Uterus (tissue), 4 donors: ENCODE measurements around the gene RBBP6. TPM values are rescaled to one million over a fixed set of nuclear protein-coding genes. Genes with fewer than 3 reads are reported as not detected.

Source experiments
- DNase-seq, 2 donors: peaks; one replicate each; pipeline ENCODE4 v3.0.0-alpha.2; 2019 to 2020
- H3K27ac ChIP-seq, 2 donors: fragments of 200-600 bp; sonication (generic); 1 replicate in 1 of 2; 2 replicates in 1 of 2; pipeline ENCODE4 v1.5.1; 2016 to 2018
- H3K27me3 ChIP-seq, 2 donors: fragments of 200-600 bp; sonication (generic); one replicate each; pipeline ENCODE4 v1.5.1; 2018 to 2019; ENCODE audit warnings: control low read depth in 1 of 2
- H3K36me3 ChIP-seq, 2 donors: fragments of 200-600 bp; sonication (generic); one replicate each; pipeline ENCODE4 v1.5.1; 2019; ENCODE audit warnings: control low read depth in 1 of 2
- H3K4me1 ChIP-seq, 2 donors: fragments of 200-600 bp; sonication (generic); one replicate each; pipeline ENCODE4 v1.5.1; 2018 to 2019; ENCODE audit warnings: control low read depth in 1 of 2
- H3K4me3 ChIP-seq, 2 donors: fragments of 200-600 bp; sonication (generic); 1 replicate in 1 of 2; 2 replicates in 1 of 2; pipeline ENCODE4 v1.5.1; 2018 to 2019; ENCODE audit warnings: mild to moderate bottlenecking in 1 of 2
- H3K9me3 ChIP-seq, 2 donors: fragments of 200-600 bp; sonication (generic); one replicate each; pipeline ENCODE4 v1.5.1; 2019; ENCODE audit warnings: control low read depth in 1 of 2
- POLR2A ChIP-seq, 2 donors: fragments of 450-650 bp; IDR thresholded peaks; one replicate each; pipeline ENCODE4 v1.6.1; 2016; ENCODE audit warnings: antibody characterized with exemption in 2 of 2, mild to moderate bottlenecking in 1 of 2, moderate library complexity in 1 of 2
- intact Hi-C: fragments of 100-400 bp; cut with DNase I; formaldehyde crosslinking; loops from one replicate; pipeline ENCODE4 v1.15.1; 2023; ENCODE audit warnings: low total_unique reads
- total RNA-seq, 4 donors: library from RNA; depleted of rRNA in 3 of 4; stranded (reverse); fragments of >200 nt in 3 of 4; gene quantifications; one replicate each; pipeline versions ENCODE4 v1.1.0 to v1.2.4, GENCODE V29; 2014 to 2023
- TF ChIP-seq, protein P1 (sequence below), 4 experiments: fragments of 200-600 bp in 2 of 4; fragments of 450-650 bp in 2 of 4; sonication (generic) in 2 of 4; IDR thresholded peaks; one replicate each; pipeline ENCODE4 v1.5.1; 2016 to 2019; ENCODE audit warnings: antibody characterized with exemption in 4 of 4, mild to moderate bottlenecking in 2 of 4, moderate library complexity in 1 of 4
- donor health status: DM: yes; HTN: yes; CAD: no.

RBBP6 gene
- total RNA-seq, 4 donors from 2014 or later, result 48.7 to 89.1 (median 77.7) TPM

DNA sequence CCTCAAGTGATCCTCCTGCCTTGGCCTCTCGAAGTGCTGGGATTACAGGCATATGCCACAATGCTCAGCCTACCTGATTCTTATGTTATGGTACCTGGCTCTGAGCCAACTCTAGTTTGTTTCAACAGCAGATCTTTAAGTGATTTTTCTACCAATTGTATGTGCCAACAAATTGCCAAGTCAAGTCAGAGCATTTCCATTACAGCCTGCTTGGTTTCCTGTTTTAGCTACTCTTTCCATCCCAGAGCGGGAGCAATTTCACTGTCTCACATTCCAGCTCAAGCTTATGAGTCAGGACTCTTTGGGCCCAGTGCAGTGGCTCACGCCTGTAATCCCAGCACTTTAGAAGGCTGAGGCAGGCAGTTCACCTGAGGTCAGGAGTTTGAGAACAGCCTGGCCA, 30.8 kb upstream of the RBBP6 start:
- no peaks in the 10 kb centered on the region for H3K4me1 ChIP-seq
- TF ChIP-seq POLR2A (IDR thresholded peaks at IDR 0.05), result no peak
- TF ChIP-seq, protein P1, sequence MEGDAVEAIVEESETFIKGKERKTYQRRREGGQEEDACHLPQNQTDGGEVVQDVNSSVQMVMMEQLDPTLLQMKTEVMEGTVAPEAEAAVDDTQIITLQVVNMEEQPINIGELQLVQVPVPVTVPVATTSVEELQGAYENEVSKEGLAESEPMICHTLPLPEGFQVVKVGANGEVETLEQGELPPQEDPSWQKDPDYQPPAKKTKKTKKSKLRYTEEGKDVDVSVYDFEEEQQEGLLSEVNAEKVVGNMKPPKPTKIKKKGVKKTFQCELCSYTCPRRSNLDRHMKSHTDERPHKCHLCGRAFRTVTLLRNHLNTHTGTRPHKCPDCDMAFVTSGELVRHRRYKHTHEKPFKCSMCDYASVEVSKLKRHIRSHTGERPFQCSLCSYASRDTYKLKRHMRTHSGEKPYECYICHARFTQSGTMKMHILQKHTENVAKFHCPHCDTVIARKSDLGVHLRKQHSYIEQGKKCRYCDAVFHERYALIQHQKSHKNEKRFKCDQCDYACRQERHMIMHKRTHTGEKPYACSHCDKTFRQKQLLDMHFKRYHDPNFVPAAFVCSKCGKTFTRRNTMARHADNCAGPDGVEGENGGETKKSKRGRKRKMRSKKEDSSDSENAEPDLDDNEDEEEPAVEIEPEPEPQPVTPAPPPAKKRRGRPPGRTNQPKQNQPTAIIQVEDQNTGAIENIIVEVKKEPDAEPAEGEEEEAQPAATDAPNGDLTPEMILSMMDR (IDR thresholded peaks at IDR 0.05), result no peak
- intact Hi-C loops, result no loop called here
- H3K4me3 ChIP-seq, result no peak overlapping the region
- no peak overlapping the region for H3K27ac ChIP-seq
- DNase-seq, result no peak
- H3K27me3 ChIP-seq, result no peaks in the 10 kb centered on the region
- H3K36me3 ChIP-seq, result no peaks in the 10 kb centered on the region
- H3K9me3 ChIP-seq, result no peaks in the 10 kb centered on the region

DNA sequence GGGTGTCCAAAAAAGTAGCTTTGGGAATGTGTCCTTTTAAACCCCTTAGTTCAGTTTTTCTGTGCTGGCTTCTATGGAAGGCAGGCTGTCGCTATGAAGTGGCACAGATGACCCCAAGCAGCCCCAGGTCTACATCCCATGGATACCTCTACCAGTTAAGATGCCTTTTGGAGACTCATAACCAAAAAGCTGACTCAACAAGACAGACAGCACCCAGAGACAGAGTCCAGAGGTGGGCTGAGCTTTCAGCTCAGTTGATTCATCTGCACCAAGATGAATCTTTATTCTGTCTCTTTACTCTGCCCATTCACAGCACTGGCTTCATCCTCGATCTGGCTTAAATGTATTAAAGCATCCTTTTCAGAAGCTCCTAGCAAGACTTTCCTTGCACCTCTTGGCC, 29.8 kb upstream of the RBBP6 start:
- no peak for DNase-seq
- Histone ChIP-seq H3K4me1 (no peaks in the 10 kb centered on the region), H3K27me3 (no peaks in the 10 kb centered on the region), H3K4me3 (no peak overlapping the region), H3K27ac (no peak overlapping the region), H3K9me3 (no peaks in the 10 kb centered on the region), H3K36me3 (no peaks in the 10 kb centered on the region)
- intact Hi-C loops, result no loop called here
- TF ChIP-seq POLR2A (IDR thresholded peaks at IDR 0.05), result no peak
- TF ChIP-seq, protein P1 (IDR thresholded peaks at IDR 0.05), result no peak

DNA sequence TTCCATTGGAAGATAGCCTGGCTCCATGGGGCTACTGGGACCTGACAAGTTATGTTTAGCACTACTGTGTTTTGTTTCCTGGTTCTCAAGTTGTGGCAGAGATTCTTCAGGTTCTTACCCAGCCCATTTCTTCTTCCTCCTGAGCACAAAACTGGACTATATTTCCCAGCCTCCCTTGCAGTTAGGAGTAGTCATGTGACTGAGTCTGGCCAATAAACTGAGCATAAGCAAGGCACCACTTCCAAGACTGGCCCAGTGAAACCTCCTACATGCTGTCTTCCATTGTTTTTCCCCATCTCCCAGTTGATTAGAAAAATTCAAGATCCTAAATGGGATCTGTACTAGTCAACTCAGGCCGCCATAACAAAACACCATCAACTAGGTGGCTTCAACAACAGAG, 28.2 kb upstream of the RBBP6 start:
- no peaks in the 10 kb centered on the region for H3K4me1 ChIP-seq
- DNase-seq, result no peak
- H3K27ac ChIP-seq, result no peak overlapping the region
- intact Hi-C loops, result no loop called here
- H3K36me3 ChIP-seq, result no peaks in the 10 kb centered on the region
- H3K9me3 ChIP-seq, result no peaks in the 10 kb centered on the region
- no peak for TF ChIP-seq POLR2A (IDR thresholded peaks at IDR 0.05)
- TF ChIP-seq, protein P1 (IDR thresholded peaks at IDR 0.05), result no peak
- no peak overlapping the region for H3K4me3 ChIP-seq
- H3K27me3 ChIP-seq, result no peaks in the 10 kb centered on the region

DNA sequence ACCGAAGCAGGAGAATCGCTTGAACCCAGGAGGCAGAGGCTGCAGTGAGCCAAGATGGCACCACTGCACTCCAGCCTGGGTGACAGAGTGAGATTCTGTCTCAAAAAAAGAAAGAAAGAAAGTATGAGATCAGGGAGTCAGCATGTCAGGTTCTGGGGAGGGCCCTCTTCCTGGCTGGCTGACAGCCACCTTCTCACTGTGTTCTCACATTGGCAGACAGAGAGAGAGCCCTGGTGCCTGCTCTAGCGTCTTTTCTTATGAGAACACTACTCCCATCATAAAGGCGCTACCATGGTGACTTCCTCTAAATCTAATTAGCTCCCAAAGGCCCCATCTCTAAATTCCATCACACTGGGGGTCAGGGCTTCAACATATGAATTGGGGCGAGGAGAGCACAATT, 27.6 kb upstream of the RBBP6 start:
- Histone ChIP-seq H3K9me3 (no peaks in the 10 kb centered on the region), H3K4me1 (no peaks in the 10 kb centered on the region), H3K4me3 (no peak overlapping the region), H3K27me3 (no peaks in the 10 kb centered on the region), H3K36me3 (no peaks in the 10 kb centered on the region), H3K27ac (no peak overlapping the region)
- no peak for TF ChIP-seq POLR2A (IDR thresholded peaks at IDR 0.05)
- TF ChIP-seq, protein P1 (IDR thresholded peaks at IDR 0.05), result no peak
- DNase-seq, result no peak
- intact Hi-C loops, result no loop called here

DNA sequence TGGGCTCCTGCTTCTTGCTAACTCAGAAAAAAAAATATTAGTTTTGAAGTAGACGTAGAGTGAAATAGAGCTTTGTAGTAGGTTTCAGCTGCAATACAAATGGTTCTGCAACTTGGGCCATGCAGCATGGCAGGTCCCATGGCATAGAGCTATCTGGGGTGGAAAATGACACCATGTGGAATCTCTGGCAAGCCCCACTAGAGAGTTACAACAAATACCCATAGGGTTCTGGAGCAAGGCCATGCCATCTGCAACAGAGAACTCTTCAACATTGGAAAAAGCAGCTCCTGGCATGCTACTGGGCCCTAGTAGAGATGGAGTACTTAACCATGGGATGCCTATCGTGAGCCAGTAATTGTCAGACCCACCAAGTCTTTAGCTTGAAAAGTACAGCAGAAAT, 25.3 kb upstream of the RBBP6 start:
- no peak for TF ChIP-seq POLR2A (IDR thresholded peaks at IDR 0.05)
- H3K36me3 ChIP-seq, result no peaks in the 10 kb centered on the region
- H3K27ac ChIP-seq, result no peak overlapping the region
- no peak overlapping the region for H3K4me3 ChIP-seq
- DNase-seq, result no peak
- H3K27me3 ChIP-seq, result no peaks in the 10 kb centered on the region
- no peaks in the 10 kb centered on the region for H3K4me1 ChIP-seq
- intact Hi-C loops, result no loop called here
- H3K9me3 ChIP-seq, result no peaks in the 10 kb centered on the region

DNA sequence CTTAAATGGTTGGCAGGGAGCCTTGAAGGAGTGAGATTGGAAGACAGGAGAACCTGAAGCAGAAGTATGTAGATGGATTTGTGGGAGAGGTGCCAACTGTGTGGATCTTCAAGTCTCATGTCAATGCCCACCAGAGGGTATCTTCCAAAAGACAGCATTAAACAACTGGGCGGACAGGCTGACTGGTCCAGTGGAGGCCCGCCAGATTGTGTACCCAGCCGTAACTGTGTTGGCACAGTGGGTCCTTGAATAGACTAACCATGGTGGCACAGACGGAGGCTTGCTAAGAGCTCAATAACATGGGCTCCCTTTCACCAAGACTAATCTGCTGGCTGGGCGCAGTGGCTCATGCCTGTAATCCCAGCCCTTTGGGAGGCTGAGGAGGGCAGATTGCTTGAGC, 24.2 kb upstream of the RBBP6 start:
- H3K36me3 ChIP-seq, result no peaks in the 10 kb centered on the region
- H3K9me3 ChIP-seq, result no peaks in the 10 kb centered on the region
- no peak overlapping the region for H3K27ac ChIP-seq
- H3K27me3 ChIP-seq, result no peaks in the 10 kb centered on the region
- intact Hi-C loops, result no loop called here
- H3K4me3 ChIP-seq, result no peak overlapping the region
- no peak for TF ChIP-seq POLR2A (IDR thresholded peaks at IDR 0.05)
- TF ChIP-seq, protein P1 (IDR thresholded peaks at IDR 0.05), result no peak
- no peak for DNase-seq
- no peaks in the 10 kb centered on the region for H3K4me1 ChIP-seq
